GM06990 (cell line): Measurements from ENCODE around the gene CTF1.
A peak's percentile ranks its signal among the peaks of the same experiment; 100 is the strongest.

ENCODE experiments used
- DNase-seq: peaks from one replicate; pipeline ENCODE4 v3.0.0-alpha.2; 2011; ENCODE audit not compliant: insufficient read length; ENCODE audit errors: extremely low read depth
- H3K27me3 ChIP-seq: replicated peaks from 2 replicates; pipeline ENCODE4 v1.6.0; 2011; ENCODE audit warnings: low read length; ENCODE audit not compliant: control insufficient read depth, insufficient read depth
- H3K36me3 ChIP-seq: 2 replicates; pipeline ENCODE4 v1.5.1; 2011; ENCODE audit warnings: low read length; ENCODE audit not compliant: control insufficient read depth, insufficient read depth
- H3K4me3 ChIP-seq: replicated peaks from 2 replicates; pipeline ENCODE4 v1.5.1; 2011; ENCODE audit warnings: low read depth, mild to moderate bottlenecking, control low read depth, low read length
- TF ChIP-seq, protein P1 (sequence below): IDR thresholded peaks from 2 replicates; pipeline ENCODE4 v1.5.1; 2011; ENCODE audit warnings: low read length, control low read depth, mild to moderate bottlenecking, inconsistent platforms; ENCODE audit not compliant: insufficient read depth, poor library complexity, severe bottlenecking

The CTF1 gene

GRCh38 chr16:30921748-30922419, 25.5 kb downstream of the CTF1 start:
- Histone ChIP-seq H3K36me3 (peaks cover 3% of the 10 kb centered on the region), H3K4me3 (peak overlapping the region; percentile 70), H3K27me3 (no peaks in the 10 kb centered on the region)
- DNase-seq, result peak; percentile 80
- TF ChIP-seq, protein P1, sequence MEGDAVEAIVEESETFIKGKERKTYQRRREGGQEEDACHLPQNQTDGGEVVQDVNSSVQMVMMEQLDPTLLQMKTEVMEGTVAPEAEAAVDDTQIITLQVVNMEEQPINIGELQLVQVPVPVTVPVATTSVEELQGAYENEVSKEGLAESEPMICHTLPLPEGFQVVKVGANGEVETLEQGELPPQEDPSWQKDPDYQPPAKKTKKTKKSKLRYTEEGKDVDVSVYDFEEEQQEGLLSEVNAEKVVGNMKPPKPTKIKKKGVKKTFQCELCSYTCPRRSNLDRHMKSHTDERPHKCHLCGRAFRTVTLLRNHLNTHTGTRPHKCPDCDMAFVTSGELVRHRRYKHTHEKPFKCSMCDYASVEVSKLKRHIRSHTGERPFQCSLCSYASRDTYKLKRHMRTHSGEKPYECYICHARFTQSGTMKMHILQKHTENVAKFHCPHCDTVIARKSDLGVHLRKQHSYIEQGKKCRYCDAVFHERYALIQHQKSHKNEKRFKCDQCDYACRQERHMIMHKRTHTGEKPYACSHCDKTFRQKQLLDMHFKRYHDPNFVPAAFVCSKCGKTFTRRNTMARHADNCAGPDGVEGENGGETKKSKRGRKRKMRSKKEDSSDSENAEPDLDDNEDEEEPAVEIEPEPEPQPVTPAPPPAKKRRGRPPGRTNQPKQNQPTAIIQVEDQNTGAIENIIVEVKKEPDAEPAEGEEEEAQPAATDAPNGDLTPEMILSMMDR, result peak; percentile 90

DNA sequence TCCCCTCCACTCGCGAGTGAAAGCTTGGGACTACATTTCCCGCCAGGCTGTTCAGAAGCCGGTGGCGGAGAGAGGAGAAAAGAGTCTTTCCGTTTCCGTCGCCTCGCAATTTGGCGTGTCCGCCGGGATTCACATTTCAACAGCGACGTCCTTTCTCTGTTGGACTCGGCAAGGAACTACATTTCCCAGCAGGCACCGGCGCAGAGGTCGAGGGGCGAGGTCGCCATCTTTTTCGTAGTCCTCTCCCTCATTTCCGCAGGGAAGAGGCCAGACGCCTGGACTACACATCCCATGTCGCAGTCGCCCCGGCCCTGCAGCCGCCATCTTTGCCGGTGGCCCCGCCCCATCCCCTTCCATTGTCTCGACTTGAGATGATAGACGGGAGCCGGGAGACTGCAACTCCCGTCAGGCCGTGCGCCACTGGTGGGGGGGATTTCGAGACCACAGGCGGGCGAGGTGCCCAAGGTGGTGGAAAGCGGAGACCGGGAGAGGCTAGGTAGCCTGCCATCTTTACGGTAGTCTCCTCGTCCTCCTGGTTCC, 26.1 kb downstream of the CTF1 start:
- TF ChIP-seq, protein P1, result no peak
- peak; percentile 100 for DNase-seq
- Histone ChIP-seq H3K36me3 (peaks cover 3% of the 10 kb centered on the region), H3K4me3 (peak overlapping the region; percentile 78), H3K27me3 (no peaks in the 10 kb centered on the region)

DNA sequence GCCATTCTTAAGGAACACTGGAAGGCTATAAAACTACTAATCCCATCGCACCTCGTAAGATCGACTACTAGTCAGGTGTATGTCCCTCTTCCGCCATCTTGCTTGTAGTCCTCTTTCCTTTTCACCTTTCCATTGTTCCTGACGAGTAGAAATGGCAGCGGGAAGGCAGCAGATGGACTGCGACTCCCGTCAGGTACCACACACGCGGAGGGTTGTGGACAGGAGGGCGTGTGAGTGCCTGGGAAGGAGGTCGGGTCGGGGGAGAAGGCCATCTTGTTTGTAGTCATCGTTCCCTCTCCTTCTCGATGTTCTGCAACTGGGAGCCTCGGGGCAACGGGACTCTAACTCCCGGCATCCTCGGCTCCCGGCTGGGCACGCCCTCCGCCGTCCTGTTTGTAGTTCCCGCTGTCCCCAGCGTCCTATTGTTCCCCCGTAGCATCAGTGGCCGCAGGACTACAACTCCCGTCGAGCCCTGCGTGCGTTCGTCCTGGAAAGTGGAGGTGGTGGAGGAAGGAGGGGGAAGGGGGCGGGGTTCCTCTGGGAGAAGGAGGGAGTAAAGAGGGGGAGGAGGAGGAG, 26.6 kb downstream of the CTF1 start:
- TF ChIP-seq, protein P1, result no peak
- no peaks in the 10 kb centered on the region for H3K27me3 ChIP-seq
- H3K4me3 ChIP-seq, result peak overlapping the region; percentile 78
- peak; percentile 99 for DNase-seq
- peaks cover 3% of the 10 kb centered on the region for H3K36me3 ChIP-seq

- TF ChIP-seq, protein P1, result no peak
- no peaks in the 10 kb centered on the region for H3K27me3 ChIP-seq
- H3K36me3 ChIP-seq, result peaks cover 5% of the 10 kb centered on the region
- no peak for DNase-seq
- peak within 1 kb of the TSS; percentile 78 for H3K4me3 ChIP-seq
These were observed 27.2 kb downstream of the CTF1 start, which contains the start of gene FBXL19 for GRCh38 chr16:30923554-30924075. Gene FBXL19 (plus strand): TSS chr16:30923572. CDS start chr16:30925755, 2,183 bp downstream.

DNA sequence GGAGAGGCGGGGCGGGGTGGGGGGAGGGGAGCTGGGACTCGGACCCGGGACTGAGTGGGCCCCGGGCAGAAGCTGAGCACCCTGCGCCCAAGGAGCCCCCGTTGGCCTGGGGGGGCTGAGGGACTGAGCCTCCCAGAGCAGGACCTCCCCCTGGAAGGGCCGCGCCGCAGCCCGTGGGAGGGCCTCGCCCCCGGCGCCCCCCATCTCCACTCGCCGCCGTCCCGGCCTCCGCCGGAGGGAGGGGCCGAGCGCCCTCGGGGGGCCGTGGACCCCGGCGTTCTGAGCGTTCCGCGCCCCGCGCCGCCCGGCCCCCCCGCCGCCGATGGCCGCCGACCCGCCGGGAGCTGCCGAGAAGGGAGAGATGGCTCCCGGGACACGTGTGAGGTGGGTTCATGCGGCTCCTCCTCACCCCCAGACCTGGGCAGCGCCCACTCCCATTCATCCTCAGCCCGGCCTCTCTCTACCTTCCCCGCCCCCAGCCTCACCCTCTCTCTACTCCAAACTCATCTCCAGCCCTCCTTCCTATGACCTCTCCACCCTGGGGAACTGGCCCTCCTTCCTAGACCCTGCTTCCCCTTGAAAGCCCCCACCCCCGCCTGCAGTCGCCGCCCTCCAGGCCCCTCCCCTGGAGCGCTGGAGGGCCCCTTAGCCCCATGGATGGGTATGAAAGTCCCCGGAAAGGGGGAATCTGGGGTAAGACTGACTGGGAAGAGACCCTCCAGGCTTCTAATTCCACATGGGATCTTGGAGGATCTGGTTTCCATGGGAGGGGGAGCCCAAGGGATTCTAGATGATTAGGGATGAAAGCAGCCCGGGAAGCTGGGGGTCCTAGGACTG, 27.9 kb downstream of the CTF1 start:
- no peaks in the 10 kb centered on the region for H3K27me3 ChIP-seq
- no peak for DNase-seq
- H3K4me3 ChIP-seq, result peak overlapping the region; percentile 78
- TF ChIP-seq, protein P1, result no peak
- peaks cover 5% of the 10 kb centered on the region for H3K36me3 ChIP-seq
